Activated CD4-positive, alpha-beta T cell treated with anti-CD3 and anti-CD28 coated beads for 4 hours (primary cell): ENCODE data around the gene SMTNL2.
"Not testable (repeated sequence)": the region's sequence is repeated elsewhere in the genome, so short reads cannot be mapped to it uniquely, and the experiment has no call there.

ENCODE experiments used
- DNase-seq, 2 donors: peaks; one replicate each; pipeline ENCODE4 v3.0.0-alpha.2; 2020

SMTNL2 gene

DNA sequence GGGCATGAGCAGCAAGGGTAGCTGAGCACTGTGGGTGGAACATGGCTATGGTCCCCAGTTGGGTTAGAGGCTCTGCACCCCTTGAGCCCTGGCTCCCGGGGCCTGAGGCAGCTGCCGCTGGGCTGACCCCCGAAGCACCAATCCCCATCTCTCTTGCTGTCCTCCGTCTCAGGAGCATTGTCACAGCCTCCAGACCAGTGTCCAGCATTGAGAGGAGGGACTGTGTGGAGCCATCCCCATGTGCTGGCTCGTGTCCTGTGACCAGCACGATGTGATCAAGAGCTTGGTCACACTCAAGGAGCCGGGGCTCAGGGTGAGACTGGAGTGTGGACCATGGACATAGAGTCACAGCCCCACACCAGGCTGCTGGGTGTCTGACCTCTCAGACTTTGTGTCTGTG is 2.9 kb downstream of the SMTNL2 start:
- no peak for DNase-seq

DNA sequence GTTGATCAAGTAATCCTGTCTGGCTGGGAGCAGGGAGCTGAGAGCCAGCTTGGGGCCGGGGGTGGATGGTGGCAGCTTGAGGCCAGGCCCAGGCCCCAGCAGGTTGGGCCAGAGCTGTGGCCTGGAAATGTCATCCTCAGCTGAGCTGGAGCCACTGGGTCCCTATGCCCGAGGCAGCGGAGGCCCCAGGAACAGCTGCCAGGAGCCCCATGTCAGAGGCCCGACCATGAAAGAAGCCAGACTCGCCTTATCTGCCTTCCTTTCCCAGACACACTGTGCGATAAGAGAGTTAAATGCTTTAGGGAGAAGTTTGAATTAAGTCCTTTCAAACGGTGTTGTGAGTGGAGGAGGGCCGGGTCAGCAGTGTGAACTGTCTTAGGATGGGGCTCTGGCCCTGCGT is 3.5 kb downstream of the SMTNL2 start:
- no peak for DNase-seq

- DNase-seq = no peak
These were observed 4.1 kb downstream of the SMTNL2 start for GRCh38 chr17:4588391-4588790.

DNA sequence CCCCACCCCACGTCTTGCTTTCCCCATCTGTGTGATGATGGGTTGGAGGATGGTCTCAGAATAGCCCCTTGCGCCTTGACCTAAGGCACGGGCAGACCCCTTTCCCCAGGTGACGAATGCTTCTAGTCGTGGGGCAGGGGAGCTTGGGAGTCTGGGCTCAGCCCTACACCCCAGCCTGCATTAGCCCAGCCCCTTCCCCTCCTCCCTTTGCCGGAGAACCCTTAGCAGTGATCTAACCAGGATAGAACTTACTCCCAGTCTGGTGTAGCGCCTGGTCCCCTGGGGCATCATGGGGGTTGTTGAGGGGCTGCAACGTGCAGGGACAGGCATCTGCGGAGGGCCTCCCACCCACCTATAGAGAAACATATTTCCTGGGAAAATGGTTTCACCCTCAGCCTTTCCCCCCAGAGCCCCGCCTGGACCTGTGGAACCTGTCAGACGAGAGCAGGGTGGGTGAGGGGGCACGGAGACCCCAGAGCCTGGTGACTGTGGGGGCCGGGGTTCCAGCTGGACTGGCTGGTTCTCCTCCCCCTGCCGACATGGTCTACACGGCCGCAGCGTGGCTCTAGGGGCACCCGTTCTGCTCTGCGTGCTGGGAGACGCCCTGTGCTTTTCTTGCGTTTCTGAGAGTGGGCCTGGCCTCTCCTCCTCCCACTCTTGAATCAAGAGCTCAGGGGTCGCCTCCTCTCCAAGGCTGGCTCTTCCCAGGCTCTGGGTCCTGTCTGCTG is 4.7 kb downstream of the SMTNL2 start:
- DNase-seq = no peak

- not testable (repeated sequence) for DNase-seq
These were observed 5.7 kb downstream of the SMTNL2 start for GRCh38 chr17:4590042-4590441.

DNA sequence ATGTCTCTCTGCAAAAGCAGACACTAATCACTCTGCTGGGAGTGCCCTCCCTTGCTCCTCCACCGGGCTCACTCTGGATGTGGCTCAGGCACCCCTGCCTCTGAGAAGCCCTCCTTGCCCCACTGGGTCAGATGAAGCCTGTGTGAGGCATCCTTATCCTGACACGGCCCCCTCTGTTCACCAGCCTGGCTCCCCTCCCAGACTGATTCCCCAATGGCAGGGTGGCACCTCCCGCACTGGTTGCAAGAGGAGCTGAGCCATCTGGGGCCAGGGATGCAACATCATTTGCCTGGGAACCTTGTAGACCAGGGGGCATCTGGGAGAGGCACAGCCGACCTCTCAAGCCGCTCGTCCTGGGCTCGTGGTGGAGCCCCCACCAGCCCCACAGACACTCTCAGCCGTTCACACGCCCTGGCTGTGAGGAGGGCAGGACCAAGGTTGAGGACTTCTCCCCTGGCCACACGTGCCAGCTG is 6.7 kb downstream of the SMTNL2 start:
- DNase-seq = no peak

DNA sequence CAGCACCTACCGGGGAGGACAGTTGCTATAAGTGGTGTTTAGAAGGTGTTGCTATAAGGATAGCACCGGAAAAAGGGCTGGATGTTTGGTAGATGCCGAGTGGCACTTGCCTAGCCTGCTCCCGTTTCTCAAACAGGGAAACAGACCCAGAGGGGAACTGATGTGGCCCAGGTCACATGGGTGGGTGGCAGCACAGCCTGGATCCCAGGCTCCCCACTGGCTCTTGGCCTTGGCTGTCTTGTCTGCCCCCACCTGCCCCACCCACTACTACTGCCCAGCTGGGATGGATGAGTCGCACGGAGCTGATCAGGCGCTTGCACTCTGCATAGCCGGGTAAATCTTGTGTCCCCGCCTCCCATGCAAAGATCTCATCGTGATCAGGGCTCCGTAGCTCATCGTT is 7.2 kb downstream of the SMTNL2 start:
- DNase-seq = no peak

GRCh38 chr17:4592240-4593005 is 8.1 kb downstream of the SMTNL2 start:
- no peak for DNase-seq

DNA sequence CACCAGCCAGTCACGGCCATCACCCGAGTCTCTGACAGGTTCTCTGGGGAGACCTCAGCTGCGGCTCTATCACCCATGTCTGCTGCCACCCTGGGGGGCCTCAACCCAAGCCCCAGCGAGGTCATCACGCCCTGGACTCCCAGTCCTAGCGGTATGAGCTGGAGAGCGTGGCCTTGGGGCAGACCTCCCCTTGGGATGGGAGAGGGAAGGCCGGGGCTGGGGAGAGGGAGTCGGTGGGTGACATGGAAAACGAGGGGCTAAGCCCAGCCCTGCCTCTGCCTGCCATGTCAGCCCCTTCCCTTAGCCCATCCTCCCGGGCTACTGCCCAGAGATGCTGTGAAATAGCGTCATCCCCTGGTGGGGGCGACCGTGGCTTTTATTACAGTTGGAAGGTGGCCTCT is 8.7 kb downstream of the SMTNL2 start:
- no peak for DNase-seq

GRCh38 chr17:4594406-4594805 is 10.1 kb downstream of the SMTNL2 start:
- DNase-seq = no peak

DNA sequence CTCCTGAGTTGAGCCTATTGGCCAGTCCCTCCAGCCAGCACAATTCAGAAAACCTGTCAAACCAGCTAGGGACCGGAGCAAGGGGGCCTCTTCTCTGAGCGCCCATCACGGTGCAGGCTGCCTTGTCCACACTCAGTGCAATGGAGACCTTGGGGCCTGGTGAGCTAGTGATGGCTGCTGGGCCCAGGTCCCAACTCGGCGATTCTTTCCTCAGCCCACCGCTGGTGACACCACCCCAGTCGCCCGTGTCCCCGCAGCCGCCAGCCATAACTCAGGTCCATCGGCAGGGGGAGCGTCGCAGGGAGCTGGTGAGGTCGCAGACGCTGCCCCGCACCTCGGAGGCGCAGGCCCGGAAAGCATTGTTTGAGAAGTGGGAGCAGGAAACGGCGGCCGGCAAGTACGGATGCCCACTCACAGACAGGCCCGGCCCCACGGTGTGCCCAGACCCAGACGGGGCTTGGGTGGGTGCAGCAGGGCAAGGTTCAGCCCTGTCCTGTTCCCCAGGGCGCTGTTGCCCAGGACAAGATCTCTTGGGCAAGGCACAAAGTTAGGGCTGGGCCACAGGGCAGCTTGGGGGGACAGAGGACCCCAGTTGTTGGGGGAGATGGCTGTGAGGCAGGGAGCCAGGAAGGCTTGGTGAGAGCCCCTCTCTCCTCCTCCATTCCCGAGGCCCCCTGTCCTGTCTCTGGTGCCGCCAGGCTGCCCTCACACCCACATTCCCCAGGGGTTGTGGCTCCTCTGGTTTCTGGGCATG is 10.8 kb downstream of the SMTNL2 start:
- peak; percentile 36 to 37 for DNase-seq

DNA sequence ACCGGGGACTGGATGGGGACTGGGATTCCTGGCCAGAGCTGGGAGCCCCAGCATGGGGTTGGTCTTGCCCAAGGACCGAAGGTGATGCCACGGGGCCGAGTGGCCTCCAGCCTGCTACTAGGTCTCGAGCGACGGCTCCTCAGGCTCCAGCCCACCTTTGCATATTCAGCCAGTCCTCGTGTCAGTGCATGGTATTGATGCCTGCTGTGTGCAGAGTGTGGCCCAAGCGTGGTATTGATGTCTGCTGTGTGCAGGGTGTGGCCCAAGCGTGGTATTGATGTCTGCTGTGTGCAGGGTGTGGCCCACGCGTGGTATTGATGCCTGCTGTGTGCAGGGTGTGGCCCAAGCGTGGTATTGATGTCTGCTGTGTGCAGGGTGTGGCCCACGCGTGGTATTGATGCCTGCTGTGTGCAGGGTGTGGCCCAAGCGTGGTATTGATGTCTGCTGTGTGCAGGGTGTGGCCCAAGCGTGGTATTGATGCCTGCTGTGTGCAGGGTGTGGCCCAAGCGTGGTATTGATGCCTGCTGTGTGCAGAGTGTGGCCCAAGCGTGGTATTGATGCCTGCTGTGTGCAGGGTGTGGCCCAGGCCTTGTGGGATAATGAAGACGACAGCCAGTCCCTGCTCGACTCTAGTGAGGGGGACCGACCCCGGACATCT is 11.5 kb downstream of the SMTNL2 start:
- DNase-seq = not testable (repeated sequence)

- DNase-seq = no peak
These were observed 12.5 kb downstream of the SMTNL2 start for GRCh38 chr17:4596636-4597380.

- no peak for DNase-seq
These were observed 13.6 kb downstream of the SMTNL2 start for GRCh38 chr17:4597975-4598374.

DNA sequence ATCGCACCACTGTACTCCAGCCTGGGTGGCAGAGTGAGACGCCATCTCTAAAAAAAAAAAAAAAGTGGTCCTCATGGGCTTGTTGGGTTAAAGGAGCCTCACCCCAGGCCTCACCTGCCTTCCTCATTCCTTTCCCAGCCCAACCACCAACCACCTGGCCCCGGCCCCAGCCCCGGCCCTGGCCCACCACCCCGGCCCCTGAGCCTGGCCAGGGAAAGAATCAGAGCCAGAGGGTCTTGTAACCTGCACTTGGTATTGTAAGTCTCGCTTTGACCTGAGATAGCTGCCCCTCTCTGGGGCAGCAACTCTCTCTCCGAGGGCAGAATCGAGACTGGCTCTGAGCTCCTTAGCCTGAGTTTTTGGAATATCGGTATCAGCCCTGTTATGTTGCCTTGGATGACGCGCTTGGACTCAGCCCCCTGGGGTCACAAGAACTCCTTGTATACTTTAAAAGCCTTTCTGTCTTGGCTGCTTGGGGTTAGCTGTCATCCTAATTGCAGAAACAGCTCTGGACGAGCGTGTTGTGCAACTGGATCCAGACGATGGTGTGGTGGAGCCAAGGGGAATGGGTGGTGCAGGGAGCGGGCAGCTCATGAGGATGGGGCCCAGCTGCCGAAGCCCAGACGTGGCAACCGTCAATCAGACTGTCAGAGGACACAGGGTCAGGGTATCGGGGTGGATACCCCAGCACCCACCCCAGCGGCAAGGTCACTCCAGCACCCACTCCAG is 14.6 kb downstream of the SMTNL2 start:
- DNase-seq = no peak

GRCh38 chr17:4599505-4600281 is 15.4 kb downstream of the SMTNL2 start:
- no peak for DNase-seq

- DNase-seq = no peak
These were observed 16.2 kb downstream of the SMTNL2 start for GRCh38 chr17:4600563-4600962.

- DNase-seq = no peak
These were observed 17.0 kb downstream of the SMTNL2 start for GRCh38 chr17:4601326-4601725.

GRCh38 chr17:4602041-4602440 is 17.7 kb downstream of the SMTNL2 start:
- no peak for DNase-seq

DNA sequence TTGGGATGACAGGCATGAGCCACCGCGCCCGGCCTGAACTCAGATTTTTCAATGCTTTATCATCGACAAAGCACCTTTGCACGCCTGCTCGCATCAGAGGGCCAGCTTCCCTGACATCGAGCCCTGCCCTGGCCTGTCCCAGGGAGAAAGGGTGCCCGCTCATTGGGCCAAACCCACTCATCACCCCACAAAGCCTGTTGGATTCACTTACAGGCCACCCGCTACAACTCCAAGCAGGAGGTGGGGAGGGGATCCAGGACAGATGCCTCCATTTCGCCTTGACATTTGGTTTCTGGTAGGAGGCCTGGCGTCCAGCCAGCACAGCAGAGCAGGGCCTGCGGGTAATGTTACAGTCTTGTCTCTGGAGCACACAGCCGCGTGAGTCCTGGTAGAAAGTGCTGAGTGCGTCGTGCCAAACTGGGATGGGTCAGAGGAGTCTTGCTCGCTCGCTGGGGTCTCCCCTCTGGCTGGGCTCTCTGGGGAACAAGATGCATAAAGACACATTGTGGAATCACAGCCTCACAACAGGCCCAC is 19.8 kb downstream of the SMTNL2 start:
- DNase-seq = no peak
